GM13976 (cell line): Measurements from ENCODE around the gene ACAP2.

Experiments used
- DNase-seq: peaks from one replicate; pipeline ENCODE4 v3.0.0; 2012; ENCODE audit warnings: low spot score
- in situ Hi-C: fragments of 300-500 bp; cut with MboI; formaldehyde crosslinking; loops from one replicate; pipeline ENCODE4 v1.12.0; 2022; ENCODE audit warnings: low sequenced_read_pairs, mixed read lengths, inconsistent platforms; ENCODE audit not compliant: unreplicated experiment
- TF ChIP-seq, protein P1 (sequence below): IDR thresholded peaks from 2 replicates; pipeline ENCODE4 v1.5.1; 2012; ENCODE audit warnings: borderline replicate concordance, mild to moderate bottlenecking; ENCODE audit not compliant: insufficient read depth; ENCODE audit errors: extremely low read depth, missing control alignments, control extremely low read depth

ACAP2 gene

DNA sequence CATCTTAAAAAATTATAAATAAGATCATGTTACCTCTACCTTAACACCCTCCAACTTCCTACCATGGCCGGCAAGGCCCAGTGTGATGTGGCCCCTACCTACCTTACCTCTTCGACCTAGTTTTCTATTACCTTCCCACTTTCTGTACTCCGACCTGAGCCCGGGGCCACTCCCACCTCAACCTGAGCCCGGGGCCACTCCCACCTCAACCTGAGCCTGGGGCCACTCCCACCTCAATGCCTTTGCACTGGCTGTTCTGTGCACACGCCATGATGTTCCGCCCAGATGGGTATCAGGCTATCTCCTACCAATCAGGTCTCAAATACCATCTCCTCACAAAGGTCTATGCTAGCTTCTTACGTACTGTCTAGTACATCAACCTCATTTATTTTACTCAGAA is 105.1 kb downstream of the ACAP2 start:
- TF ChIP-seq, protein P1, sequence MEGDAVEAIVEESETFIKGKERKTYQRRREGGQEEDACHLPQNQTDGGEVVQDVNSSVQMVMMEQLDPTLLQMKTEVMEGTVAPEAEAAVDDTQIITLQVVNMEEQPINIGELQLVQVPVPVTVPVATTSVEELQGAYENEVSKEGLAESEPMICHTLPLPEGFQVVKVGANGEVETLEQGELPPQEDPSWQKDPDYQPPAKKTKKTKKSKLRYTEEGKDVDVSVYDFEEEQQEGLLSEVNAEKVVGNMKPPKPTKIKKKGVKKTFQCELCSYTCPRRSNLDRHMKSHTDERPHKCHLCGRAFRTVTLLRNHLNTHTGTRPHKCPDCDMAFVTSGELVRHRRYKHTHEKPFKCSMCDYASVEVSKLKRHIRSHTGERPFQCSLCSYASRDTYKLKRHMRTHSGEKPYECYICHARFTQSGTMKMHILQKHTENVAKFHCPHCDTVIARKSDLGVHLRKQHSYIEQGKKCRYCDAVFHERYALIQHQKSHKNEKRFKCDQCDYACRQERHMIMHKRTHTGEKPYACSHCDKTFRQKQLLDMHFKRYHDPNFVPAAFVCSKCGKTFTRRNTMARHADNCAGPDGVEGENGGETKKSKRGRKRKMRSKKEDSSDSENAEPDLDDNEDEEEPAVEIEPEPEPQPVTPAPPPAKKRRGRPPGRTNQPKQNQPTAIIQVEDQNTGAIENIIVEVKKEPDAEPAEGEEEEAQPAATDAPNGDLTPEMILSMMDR, result no peak
- in situ Hi-C loops, result no loop called here
- DNase-seq, result no peak

DNA sequence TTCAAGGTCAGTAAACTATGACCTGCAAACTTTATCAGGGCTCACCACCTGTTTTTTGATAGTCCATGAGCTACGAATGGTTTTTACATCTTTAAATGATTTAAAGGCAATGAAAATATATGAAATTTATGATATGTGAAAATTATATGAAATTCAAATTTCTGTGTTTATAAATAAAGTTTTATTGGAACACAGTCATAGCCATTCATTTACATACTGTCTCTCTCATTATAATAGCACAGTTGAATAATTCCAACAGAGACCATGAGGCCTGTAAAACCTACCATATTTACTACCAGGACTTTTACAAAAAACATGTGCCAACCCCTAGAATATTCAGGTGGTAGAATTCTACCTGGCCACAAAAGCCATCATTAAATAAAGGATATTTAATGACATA is 107.9 kb downstream of the ACAP2 start:
- TF ChIP-seq, protein P1, result no peak
- no peak for DNase-seq
- in situ Hi-C loops, result no loop called here

DNA sequence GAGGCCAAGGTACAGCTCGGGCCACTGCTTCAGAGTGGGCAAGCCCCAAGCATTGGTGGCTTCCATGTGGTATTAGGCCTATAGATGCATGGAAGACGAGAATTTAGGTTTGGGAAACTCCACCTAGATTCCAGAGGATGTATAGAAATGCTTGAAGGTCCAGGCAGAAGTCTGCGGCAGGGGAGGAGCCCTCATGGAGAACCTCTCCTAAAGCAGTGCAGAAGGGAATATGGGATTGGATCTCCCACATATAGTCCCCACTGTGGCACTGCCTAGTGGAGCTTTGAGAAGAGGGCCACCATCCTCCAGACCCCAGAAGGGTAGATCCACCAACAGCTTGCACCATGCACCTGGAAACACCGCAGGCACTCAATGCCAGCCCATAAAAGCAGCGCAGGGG is 123.8 kb downstream of the ACAP2 start:
- DNase-seq, result no peak
- in situ Hi-C loops, result no loop called here
- TF ChIP-seq, protein P1, result no peak

DNA sequence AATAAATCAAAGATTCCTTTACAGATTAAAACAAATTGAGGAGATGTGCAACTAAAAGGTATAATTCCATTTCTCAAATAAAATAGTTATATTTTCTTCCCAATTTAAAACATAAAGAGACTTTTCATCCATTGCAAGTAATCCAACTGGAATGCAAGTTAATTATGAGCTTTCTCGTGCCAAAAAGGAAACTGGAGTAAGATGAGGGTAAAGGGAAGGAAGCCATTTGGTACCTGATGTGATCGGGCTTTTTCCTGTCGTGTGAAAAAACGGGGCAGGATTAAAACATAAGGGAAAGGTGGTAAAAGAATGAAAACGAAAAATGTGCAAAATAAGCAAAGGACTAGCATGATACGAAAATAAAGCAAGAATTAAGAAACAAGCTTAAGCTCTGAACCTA is 130.1 kb downstream of the ACAP2 start:
- TF ChIP-seq, protein P1, result no peak
- DNase-seq, result no peak
- in situ Hi-C loops, result no loop called here

DNA sequence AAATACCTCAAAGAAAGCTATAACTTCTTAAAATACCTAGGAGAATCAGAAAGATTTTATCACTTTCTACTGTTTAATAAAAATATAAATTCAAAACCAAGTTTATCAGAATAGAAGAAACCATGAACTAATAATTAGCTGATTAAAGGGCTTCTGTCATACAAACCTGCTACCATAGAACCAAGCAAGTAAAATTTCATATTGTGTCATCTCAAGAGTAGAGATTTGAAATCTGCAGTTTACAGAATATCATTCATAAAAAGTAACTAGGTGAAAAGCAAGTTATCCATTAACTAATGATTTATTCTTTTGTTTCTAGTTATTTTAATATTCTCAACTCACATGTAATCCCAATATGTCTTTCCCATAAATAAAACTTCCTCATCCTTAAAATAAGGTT is 135.1 kb downstream of the ACAP2 start:
- DNase-seq, result no peak
- in situ Hi-C loops, result no loop called here
- TF ChIP-seq, protein P1, result no peak

DNA sequence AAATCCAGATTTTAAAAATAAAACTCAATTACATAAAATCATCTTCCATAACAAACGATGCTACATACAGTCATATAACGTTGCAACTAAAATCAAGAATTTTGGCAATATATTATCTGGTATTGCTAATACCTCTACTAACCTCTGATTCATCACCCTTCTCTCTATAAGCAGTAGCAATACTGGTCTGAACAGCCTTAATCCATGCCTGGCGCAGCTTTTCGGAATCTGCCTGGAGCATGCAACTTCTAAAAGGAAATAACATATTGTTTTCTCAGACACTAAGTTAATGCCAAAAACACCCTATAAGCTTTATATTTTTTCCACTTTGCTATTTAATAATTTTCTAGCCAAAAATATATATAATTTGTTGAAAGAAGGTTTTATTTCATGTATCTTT is 136.5 kb downstream of the ACAP2 start:
- no peak for DNase-seq
- in situ Hi-C loops, result no loop called here
- TF ChIP-seq, protein P1, result no peak

DNA sequence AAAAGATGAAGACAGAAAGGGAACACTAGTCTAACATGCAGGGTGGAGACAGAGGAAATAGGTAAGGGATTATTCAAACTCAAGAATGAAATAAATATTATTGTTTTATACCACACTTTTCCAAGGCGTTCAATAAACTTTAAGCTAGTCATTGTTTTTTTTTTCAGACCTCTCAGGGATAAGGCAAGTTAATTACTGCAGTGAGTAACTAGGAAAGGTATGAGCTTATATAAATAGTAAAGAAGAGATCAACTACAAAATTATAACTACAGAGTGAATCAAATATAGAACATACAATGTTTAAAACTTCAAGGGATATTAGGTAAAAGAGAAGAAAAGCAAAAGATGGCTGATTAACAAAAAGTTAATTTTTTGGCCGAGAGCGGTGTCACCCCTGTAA is 140.4 kb downstream of the ACAP2 start:
- TF ChIP-seq, protein P1, result no peak
- in situ Hi-C loops, result no loop called here
- DNase-seq, result no peak
